SK-N-SH (cell line): ENCODE results near the gene ARHGEF25. TPM values are rescaled to one million over a fixed set of nuclear protein-coding genes. Genes with fewer than 3 reads are reported as not detected.

Experiments used
- CTCF ChIA-PET: fragments of 300-600, 350-600 bp; formaldehyde crosslinking; extraction: SDS; loops from one replicate; lab custom pipeline; 2021; lab: Yijun Ruan, JAX
- POLR2A ChIA-PET: fragments of 350-600 bp; sonication (Branson Sonifier 250); formaldehyde crosslinking; extraction: SDS; loops from one replicate; lab custom pipeline; 2020; ENCODE audit warnings: antibody characterized with exemption, inconsistent platforms; lab: Yijun Ruan, JAX
- DNase-seq: peaks from one replicate; pipeline ENCODE4 v3.0.0; 2012
- H2AFZ ChIP-seq: fragments of 200-600 bp; sonication (generic); 2 replicates; pipeline ENCODE4 v1.8.1; 2016; ENCODE audit warnings: antibody characterized with exemption, mild to moderate bottlenecking, low read depth
- H3F3A ChIP-seq: fragments of 200-600 bp; sonication (generic); replicated peaks from 2 replicates; pipeline ENCODE3; 2016; ENCODE audit warnings: antibody characterized with exemption, mild to moderate bottlenecking; ENCODE audit not compliant: insufficient read depth
- H3K27ac ChIP-seq, 2 experiments: fragments of 200-500 bp in 1 of 2; fragments of 200-600 bp in 1 of 2; sonication (Bioruptor generic) in 1 of 2; sonication (generic), shearing (Covaris generic) in 1 of 2; 2 replicates each; pipeline versions ENCODE4 v1.5.1 to v1.6.1; 2014 to 2016; ENCODE audit warnings: low read depth in 2 of 2, inconsistent platforms in 1 of 2, low read length in 1 of 2, mild to moderate bottlenecking in 1 of 2, mixed read lengths in 1 of 2
- H3K27me3 ChIP-seq: fragments of 200-600 bp; sonication (generic), shearing (Covaris generic); 2 replicates; pipeline ENCODE4 v1.6.1; 2016; ENCODE audit warnings: mixed run types; ENCODE audit not compliant: insufficient read depth
- H3K36me3 ChIP-seq, 2 experiments: fragments of 200-500 bp in 1 of 2; fragments of 200-600 bp in 1 of 2; sonication (Bioruptor generic) in 1 of 2; sonication (generic) in 1 of 2; replicated peaks in 1 of 2; 2 replicates each; pipeline versions ENCODE3 to v1.5.1; 2014 to 2016; ENCODE audit warnings: low read length in 1 of 2, mild to moderate bottlenecking in 1 of 2; ENCODE audit not compliant: insufficient read depth in 2 of 2, control insufficient read depth in 1 of 2
- H3K4me1 ChIP-seq, 2 experiments: fragments of 200-500 bp in 1 of 2; fragments of 200-600 bp in 1 of 2; sonication (Bioruptor generic) in 1 of 2; sonication (generic), shearing (Covaris generic) in 1 of 2; 2 replicates each; pipeline versions ENCODE4 v1.5.1 to v1.6.1; 2014 to 2016; ENCODE audit warnings: low read depth in 1 of 2, low read length in 1 of 2, mixed run types in 1 of 2; ENCODE audit not compliant: insufficient read depth in 2 of 2, control insufficient read depth in 1 of 2
- H3K4me2 ChIP-seq: fragments of 200-600 bp; sonication (generic), shearing (Covaris generic); 2 replicates; pipeline ENCODE4 v1.6.1; 2017; ENCODE audit warnings: mixed run types
- H3K4me3 ChIP-seq, 2 experiments: fragments of 200-500 bp in 1 of 2; fragments of 200-600 bp in 1 of 2; sonication (Bioruptor generic) in 1 of 2; sonication (generic), shearing (Covaris generic) in 1 of 2; 2 replicates each; pipeline versions ENCODE4 v1.5.1 to v1.8.1; 2014 to 2016; ENCODE audit warnings: low read depth in 2 of 2, inconsistent platforms in 1 of 2, low read length in 1 of 2, mild to moderate bottlenecking in 1 of 2, mixed read lengths in 1 of 2, moderate library complexity in 1 of 2
- H3K79me2 ChIP-seq: fragments of 200-600 bp; sonication (generic); 2 replicates; pipeline ENCODE4 v1.8.1; 2017; ENCODE audit warnings: mild to moderate bottlenecking; ENCODE audit not compliant: insufficient read depth
- H3K9ac ChIP-seq: fragments of 200-600 bp; sonication (generic); 2 replicates; pipeline ENCODE4 v1.6.1; 2017; ENCODE audit warnings: mixed run types
- H3K9me2 ChIP-seq: fragments of 200-600 bp; sonication (generic); 2 replicates; pipeline ENCODE4 v1.6.1; 2017; ENCODE audit warnings: mixed run types
- H3K9me3 ChIP-seq: fragments of 200-600 bp; sonication (generic); 2 replicates; pipeline ENCODE4 v1.6.1; 2017; ENCODE audit warnings: mixed run types, mild to moderate bottlenecking, moderate library complexity
- H4K20me1 ChIP-seq: fragments of 200-600 bp; sonication (generic); 2 replicates; pipeline ENCODE4 v1.6.1; 2017; ENCODE audit warnings: mild to moderate bottlenecking, mixed run types; ENCODE audit not compliant: insufficient read depth
- EZH2phosphoT487 ChIP-seq: fragments of 200-600 bp; sonication (generic); IDR thresholded peaks from 2 replicates; pipeline ENCODE4 v1.6.1; 2017; ENCODE audit warnings: low read depth, mixed run types, mild to moderate bottlenecking, antibody characterized with exemption, moderate library complexity, borderline replicate concordance
- GABPA ChIP-seq: IDR thresholded peaks from 2 replicates; pipeline ENCODE4 v1.4.0; 2012; ENCODE audit warnings: low read depth, mild to moderate bottlenecking
- MXI1 ChIP-seq: IDR thresholded peaks from 2 replicates; pipeline ENCODE4 v1.6.1; 2012; ENCODE audit warnings: mild to moderate bottlenecking, low read depth, low read length, improper control_type of control experiment
- NRF1 ChIP-seq: IDR thresholded peaks from 2 replicates; pipeline ENCODE4 v1.6.1; 2012; ENCODE audit warnings: low read depth, mild to moderate bottlenecking, low read length
- RCOR1 ChIP-seq: fragments of 150-350 bp; IDR thresholded peaks from 2 replicates; pipeline ENCODE4 v1.6.1; 2017; ENCODE audit warnings: antibody characterized with exemption, low read length
- RFX5 ChIP-seq: IDR thresholded peaks from 2 replicates; pipeline ENCODE4 v1.6.1; 2012; ENCODE audit warnings: mild to moderate bottlenecking, improper control_type of control experiment, low read length
- SMC3 ChIP-seq: IDR thresholded peaks from 2 replicates; pipeline ENCODE4 v1.6.1; 2012; ENCODE audit warnings: low read depth, low read length, improper control_type of control experiment
- TEAD4 ChIP-seq: IDR thresholded peaks from 2 replicates; pipeline ENCODE4 v1.4.0; 2012; ENCODE audit warnings: mild to moderate bottlenecking, borderline replicate concordance; ENCODE audit not compliant: insufficient read depth
- WGBS: methylation state at CpG from one replicate; pipeline ENCODE4 v1.1.6; 2017; ENCODE audit warnings: low lambda C conversion rate; 5-methylcytosine and 5-hydroxymethylcytosine counted together
- polyA plus RNA-seq, 3 experiments: library from polyadenylated mRNA; depleted of rRNA; stranded (reverse); fragments of >200 nt; gene quantifications; 2 replicates each; pipeline ENCODE4 v1.2.3, GENCODE V29; 2012
- TF ChIP-seq, protein P1 (sequence below): IDR thresholded peaks from 2 replicates; pipeline ENCODE4; 2012
- TF ChIP-seq, protein P2 (sequence below): IDR thresholded peaks from 2 replicates; pipeline ENCODE4 v1.4.0; 2012; ENCODE audit warnings: low read depth
- TF ChIP-seq, protein P3 (sequence below): fragments of 150-350 bp; IDR thresholded peaks from 2 replicates; pipeline ENCODE4 v1.6.1; 2016; ENCODE audit warnings: mild to moderate bottlenecking, low read depth, low read length
- TF ChIP-seq, protein P4 (sequence below): IDR thresholded peaks from 2 replicates; pipeline ENCODE4 v1.6.1; 2012; ENCODE audit warnings: mild to moderate bottlenecking, low read depth, low read length, moderate library complexity

ARHGEF25 gene
- polyA plus RNA-seq, 1 of the 3 experiments (the other 2 are of a cell fraction): 48.1 TPM

DNA sequence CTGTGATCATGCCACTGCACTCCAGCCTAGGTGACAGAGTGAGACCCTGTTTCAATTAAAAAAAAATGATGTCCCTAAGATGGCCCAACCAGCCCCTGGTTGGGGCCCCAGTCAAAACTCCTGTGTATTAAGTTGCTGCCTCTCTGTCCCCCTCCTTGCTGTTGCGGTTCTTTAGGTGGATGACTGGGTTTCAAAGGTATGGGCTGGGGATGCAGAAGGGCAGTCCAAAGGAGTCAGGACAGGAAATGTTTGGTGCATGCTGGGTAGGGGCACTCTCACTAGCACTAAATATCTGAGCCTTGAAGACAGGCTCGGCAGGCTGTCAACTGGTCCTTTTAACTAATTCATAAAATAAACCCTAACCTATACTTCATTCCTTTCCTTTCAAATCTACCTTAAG is 32.2 kb upstream of the ARHGEF25 start:
- WGBS: 44% methylated on average over 1 of the region's 2 CpGs
- DNase-seq: no peak

DNA sequence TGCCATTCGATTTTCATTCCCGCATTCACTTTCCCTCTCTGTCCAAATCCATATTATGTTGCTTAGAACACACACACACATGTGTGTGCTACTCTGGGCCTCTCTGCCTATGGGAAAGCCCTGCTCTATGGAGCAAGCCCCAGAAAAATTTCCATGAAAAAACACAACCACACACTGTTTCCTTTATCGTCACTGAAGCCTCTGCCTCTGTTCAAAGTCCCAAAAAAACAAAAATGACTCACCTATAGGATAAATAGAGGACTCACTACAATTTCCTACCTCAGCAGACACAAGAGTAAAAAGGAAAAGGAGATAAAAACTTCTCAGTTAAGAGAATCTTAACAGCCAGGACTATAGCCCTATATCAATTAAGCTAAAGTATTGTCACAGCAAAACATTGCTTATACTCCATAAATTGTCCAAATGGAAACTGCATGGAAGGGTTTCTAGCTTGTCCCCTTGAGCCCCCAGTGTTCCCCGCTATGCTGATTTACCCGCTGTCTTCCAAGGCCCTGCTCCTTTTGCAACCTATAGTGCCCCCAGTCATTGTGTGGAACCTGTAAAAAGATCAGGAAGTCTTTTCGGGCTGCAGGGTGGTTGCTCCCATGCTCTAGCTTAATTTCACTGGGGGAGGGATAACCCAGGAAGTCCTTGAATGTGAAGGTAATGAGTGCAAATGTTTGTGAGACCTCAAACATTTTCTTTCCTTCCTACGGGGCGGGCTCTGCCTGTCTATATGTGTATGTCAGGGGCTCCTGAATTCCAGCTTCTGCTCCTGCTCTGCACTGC is 31.4 kb upstream of the ARHGEF25 start:
- no peak for TF ChIP-seq EZH2phosphoT487
- TF ChIP-seq, protein P1, sequence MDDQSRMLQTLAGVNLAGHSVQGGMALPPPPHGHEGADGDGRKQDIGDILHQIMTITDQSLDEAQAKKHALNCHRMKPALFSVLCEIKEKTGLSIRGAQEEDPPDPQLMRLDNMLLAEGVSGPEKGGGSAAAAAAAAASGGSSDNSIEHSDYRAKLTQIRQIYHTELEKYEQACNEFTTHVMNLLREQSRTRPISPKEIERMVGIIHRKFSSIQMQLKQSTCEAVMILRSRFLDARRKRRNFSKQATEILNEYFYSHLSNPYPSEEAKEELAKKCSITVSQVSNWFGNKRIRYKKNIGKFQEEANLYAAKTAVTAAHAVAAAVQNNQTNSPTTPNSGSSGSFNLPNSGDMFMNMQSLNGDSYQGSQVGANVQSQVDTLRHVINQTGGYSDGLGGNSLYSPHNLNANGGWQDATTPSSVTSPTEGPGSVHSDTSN: no peak
- H3K9ac ChIP-seq: no peak overlapping the region
- 88% methylated on average over 8 of the region's 8 CpGs for WGBS
- H3K9me3 ChIP-seq: no peaks in the 10 kb centered on the region
- H3K27ac ChIP-seq: no peak overlapping the region
- no peaks in the 10 kb centered on the region for H3K4me1 ChIP-seq
- no peak overlapping the region for H3K4me3 ChIP-seq
- H2AFZ ChIP-seq: no peak overlapping the region
- H4K20me1 ChIP-seq: no peaks in the 10 kb centered on the region
- ChIA-PET CTCF (interaction anchor here (0.8 to 7.6 kb wide), 7 partner anchors 9 to 155 kb away, joined by 4 to 298 read pairs (median 85); partner anchors contain the start of genes B4GALNT1 and PIP4K2C), POLR2A (no interaction called here)
- no peaks in the 10 kb centered on the region for H3F3A ChIP-seq
- H3K36me3 ChIP-seq: peaks cover 35 to 84% of the 10 kb centered on the region in 2 experiments
- no peaks in the 10 kb centered on the region for H3K79me2 ChIP-seq
- no peak overlapping the region for H3K4me2 ChIP-seq
- H3K9me2 ChIP-seq: no peaks in the 10 kb centered on the region
- H3K27me3 ChIP-seq: no peaks in the 10 kb centered on the region
- DNase-seq: no peak

More for the DNA sequence above, 32.2 kb upstream of the ARHGEF25 start:
- Histone ChIP-seq H2AFZ (no peak overlapping the region), H3K27ac (no peak overlapping the region), H3K9me2 (no peaks in the 10 kb centered on the region), H3K79me2 (no peaks in the 10 kb centered on the region), H3K4me3 (no peak overlapping the region), H3K4me1 (no peaks in the 10 kb centered on the region), H4K20me1 (no peaks in the 10 kb centered on the region), H3K4me2 (no peak overlapping the region), H3K27me3 (no peaks in the 10 kb centered on the region), H3K36me3 (peaks cover 37 to 78% of the 10 kb centered on the region in 2 experiments), H3K9ac (no peak overlapping the region), H3K9me3 (no peaks in the 10 kb centered on the region), H3F3A (no peaks in the 10 kb centered on the region)
- POLR2A ChIA-PET: no interaction called here
- CTCF ChIA-PET: interaction anchor here (1.1 to 7.6 kb wide), 3 partner anchors 44 to 147 kb away, joined by 3 to 298 read pairs (median 110); partner anchors contain the start of gene B4GALNT1
- TF ChIP-seq, protein P2, sequence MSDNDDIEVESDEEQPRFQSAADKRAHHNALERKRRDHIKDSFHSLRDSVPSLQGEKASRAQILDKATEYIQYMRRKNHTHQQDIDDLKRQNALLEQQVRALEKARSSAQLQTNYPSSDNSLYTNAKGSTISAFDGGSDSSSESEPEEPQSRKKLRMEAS: no peak
- TF ChIP-seq SMC3 (no peak), MXI1 (no peak), GABPA (no peak), TEAD4 (no peak), RFX5 (no peak), NRF1 (no peak), RCOR1 (no peak)
- TF ChIP-seq, protein P3, sequence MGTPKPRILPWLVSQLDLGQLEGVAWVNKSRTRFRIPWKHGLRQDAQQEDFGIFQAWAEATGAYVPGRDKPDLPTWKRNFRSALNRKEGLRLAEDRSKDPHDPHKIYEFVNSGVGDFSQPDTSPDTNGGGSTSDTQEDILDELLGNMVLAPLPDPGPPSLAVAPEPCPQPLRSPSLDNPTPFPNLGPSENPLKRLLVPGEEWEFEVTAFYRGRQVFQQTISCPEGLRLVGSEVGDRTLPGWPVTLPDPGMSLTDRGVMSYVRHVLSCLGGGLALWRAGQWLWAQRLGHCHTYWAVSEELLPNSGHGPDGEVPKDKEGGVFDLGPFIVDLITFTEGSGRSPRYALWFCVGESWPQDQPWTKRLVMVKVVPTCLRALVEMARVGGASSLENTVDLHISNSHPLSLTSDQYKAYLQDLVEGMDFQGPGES: no peak
- TF ChIP-seq, protein P4, sequence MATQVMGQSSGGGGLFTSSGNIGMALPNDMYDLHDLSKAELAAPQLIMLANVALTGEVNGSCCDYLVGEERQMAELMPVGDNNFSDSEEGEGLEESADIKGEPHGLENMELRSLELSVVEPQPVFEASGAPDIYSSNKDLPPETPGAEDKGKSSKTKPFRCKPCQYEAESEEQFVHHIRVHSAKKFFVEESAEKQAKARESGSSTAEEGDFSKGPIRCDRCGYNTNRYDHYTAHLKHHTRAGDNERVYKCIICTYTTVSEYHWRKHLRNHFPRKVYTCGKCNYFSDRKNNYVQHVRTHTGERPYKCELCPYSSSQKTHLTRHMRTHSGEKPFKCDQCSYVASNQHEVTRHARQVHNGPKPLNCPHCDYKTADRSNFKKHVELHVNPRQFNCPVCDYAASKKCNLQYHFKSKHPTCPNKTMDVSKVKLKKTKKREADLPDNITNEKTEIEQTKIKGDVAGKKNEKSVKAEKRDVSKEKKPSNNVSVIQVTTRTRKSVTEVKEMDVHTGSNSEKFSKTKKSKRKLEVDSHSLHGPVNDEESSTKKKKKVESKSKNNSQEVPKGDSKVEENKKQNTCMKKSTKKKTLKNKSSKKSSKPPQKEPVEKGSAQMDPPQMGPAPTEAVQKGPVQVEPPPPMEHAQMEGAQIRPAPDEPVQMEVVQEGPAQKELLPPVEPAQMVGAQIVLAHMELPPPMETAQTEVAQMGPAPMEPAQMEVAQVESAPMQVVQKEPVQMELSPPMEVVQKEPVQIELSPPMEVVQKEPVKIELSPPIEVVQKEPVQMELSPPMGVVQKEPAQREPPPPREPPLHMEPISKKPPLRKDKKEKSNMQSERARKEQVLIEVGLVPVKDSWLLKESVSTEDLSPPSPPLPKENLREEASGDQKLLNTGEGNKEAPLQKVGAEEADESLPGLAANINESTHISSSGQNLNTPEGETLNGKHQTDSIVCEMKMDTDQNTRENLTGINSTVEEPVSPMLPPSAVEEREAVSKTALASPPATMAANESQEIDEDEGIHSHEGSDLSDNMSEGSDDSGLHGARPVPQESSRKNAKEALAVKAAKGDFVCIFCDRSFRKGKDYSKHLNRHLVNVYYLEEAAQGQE: no peak
